GM19035 (cell line): ENCODE data around the gene ZNF423.
"Not testable (repeated sequence)": the region's sequence is repeated elsewhere in the genome, so short reads cannot be mapped to it uniquely, and the experiment has no call there.

ENCODE experiments used
- ATAC-seq: cut with Tn5 transposase; IDR thresholded peaks from one replicate; pipeline ENCODE4 v1.9.1; 2021; ENCODE audit not compliant: unreplicated experiment

ZNF423 gene

DNA sequence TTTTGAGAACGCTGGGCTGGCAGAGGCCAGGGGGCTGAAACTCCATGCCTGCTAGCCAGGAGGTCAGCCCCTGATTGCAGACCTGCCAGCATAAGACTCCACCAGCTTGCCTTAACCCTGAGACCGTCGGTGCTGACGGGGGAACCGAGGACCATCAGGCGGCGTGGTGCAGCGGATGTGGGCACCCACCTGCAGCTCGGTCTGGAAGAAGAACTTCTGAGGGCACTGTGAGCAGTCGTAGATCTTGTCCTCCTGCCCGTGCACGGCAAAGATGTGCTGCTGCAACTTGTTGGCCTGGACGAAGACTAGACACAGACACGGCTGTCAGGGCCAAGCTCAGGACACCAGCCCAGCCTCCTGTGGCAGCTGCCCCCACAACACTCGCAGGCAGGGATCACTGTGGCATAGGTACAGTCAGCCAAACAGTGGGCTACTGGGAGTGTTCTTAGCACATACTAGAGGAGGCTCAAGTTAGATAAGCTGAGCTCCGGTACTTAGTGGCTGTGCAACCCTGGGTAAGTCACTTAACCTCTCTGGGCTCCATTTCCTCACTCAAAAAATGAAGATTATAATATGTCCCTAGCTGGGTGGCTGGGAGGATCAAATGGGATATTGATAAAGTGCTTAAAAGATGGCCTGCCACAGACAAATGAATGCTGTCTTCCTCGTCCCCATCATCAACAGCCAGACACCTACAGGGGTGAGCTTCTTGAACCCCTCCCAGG is 332.3 kb downstream of the ZNF423 start:
- ATAC-seq = no peak

DNA sequence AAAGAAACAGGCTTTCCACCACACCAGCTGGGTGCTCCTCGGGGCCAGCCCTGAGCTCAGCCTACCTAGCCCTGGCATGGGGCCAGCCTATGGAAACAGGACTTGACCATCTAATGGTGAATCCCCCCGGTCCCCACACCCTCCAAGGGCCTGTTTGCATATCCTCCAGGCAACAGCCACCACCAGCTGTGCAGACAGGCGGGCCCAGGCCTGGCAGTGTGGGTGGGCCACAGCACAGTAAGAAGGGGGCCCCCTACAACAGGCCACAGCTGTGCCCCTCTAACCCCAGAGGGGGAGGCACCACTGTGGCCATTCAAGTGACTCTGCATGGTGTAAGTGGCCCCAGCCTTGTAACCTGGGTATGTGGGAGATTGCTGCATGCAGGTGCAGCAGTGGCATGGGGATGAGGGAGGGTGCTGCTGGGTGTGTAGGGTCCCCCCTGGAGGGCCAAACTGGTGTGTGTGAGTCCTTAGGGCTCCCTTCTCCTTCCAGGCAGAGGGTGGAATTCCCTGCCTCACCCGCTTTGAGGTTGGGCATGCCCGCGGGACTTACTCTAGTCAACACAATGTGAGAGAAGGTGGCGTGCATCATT is 334.1 kb downstream of the ZNF423 start:
- ATAC-seq = no peak

DNA sequence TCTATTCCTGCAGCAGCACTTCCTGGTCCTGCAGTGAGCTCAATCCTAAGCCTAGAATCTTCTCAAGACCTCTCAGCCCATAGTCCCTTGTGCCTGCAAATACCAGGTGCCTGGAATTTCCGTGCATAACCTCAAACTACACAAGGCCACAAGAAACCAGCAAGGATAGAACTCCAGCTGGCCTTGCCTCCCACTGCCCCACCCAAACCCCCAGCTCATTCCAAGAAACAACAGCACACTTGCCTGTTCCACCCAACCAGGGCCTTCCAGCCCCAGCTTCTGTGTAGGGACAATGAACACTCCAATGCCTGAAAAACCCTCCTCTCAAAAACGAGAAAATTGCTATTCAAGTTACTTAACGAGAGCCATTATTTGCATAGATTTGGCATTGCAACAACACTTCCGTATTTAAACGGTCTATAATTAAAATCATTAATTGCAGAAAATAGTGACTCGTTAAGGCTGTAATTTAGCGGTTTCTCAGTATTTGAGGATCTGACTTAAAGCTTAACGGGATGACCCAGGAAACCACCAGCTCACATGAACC is 335.3 kb downstream of the ZNF423 start:
- no peak for ATAC-seq

DNA sequence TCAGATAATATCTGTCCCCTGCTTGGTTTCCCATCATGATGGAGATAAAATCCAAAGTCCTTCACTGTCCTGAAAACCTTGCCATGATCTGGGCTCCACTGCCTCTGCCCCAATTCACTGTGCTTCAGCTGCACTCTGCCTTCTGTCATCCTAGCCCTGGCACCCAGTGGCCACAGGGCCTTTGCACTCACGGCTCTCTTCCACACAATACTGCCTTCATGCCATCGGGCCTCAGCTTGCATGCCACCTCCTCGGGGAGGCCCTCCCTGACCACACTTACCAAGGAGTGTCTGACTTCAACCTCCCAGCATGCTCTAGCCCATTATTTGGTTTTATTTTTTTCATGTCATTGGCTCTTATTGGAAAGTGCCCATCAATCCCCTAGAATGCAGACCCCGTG is 336.2 kb downstream of the ZNF423 start:
- ATAC-seq = no peak

DNA sequence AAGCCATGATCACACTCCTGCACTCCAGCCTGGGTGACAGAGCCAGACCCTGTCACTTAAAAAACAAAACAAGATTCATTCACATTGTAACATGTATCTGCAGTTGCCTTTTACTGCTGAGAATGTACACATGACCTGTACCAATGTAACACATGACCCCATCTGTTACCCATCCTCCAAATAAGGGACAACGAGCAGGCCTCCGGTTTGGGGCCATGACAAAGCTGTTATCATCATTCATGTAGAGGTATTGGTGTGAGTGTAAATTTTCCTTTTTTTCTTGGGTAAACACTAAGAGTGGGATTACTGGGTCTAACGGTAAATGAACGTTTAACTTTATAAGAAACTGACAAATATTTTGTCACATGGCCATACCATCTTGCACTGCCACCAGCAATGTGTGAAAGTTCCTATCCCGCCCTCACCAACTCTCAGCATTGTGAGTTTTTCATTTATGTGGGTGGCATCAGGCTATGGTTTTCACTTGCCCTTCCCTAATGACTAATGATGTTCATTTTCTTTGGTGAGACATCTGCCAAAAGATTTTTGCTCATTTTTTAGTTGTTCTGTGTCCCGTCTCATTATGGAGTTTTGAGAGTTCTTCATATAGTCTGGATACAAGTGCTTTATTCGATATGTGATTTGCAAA is 336.8 kb downstream of the ZNF423 start:
- no peak for ATAC-seq

DNA sequence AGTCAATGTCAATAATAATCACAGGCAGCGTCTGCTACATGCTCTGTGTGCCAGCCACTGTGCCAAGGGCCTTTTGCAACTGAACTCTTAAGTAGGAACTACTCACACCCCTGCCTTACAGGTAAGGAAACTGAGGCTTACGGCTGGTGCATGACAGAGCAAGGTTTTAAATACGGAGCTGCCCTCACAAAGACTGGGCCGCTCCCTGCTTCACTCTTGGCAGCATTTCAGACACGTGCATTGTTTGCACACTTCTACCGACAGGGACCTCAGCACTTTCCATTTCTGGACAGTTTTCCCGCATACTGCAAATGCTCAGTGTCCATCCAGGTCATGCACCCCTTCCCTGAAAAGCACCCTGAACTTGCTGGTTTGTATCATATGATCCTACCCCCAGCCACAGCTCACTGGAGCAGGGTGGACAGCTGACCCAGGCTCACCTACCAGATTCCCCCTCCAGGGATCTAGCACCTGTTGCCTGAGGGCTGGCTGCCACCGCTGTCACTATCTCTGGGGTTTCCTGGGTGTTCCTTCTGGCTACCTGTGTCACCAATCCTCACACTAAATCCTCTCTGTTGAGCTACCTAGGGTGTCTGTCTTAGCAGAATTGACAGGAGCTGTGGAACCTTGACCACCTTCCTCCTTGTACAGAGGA is 339.4 kb downstream of the ZNF423 start:
- ATAC-seq = no peak

DNA sequence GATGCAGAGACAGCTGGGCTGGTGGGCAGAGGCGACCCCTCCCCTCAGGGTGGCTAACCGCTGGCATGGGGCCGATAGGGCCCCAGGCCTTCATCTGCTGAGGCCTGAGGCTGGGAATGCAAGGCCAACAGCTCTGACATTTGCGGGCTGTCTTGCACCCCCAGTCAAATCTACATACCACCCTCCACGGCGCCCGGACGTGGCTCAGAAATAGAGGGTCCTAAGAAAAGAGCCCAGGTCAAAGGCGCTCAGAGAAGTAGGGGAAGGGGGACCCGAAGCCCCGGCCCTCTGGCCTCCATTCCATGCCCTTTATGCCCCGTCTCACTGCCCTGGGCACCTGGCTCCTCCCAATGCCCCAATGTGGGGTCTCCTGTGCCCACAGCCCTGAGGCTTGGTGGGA is 340.1 kb downstream of the ZNF423 start:
- no peak for ATAC-seq

DNA sequence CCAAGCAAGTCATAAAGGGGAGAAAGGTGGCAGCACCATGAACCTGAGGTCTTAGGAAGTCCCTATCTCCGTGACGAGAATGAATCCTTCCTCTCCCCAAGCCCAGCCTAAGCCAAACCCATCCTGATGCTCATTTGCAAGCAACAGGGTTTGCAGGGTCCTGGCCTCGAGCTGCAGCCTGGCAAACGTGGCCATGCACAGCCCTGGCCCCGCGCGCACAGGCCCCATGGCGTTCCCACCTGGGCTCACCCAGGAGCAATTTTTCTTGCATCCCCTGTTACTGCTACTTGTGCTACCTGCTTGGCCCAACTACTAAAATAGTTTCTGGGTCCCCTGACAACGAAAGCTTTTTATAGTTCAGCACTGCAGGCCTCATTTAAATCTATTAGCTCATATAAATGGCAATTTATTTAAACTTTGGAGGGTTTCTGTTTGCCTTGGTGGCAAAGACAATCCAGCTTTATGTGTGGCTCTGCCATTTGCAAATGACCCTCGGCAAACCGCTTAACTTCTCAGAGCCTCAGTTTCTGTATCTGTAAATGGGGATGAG is 340.8 kb downstream of the ZNF423 start:
- no peak for ATAC-seq

DNA sequence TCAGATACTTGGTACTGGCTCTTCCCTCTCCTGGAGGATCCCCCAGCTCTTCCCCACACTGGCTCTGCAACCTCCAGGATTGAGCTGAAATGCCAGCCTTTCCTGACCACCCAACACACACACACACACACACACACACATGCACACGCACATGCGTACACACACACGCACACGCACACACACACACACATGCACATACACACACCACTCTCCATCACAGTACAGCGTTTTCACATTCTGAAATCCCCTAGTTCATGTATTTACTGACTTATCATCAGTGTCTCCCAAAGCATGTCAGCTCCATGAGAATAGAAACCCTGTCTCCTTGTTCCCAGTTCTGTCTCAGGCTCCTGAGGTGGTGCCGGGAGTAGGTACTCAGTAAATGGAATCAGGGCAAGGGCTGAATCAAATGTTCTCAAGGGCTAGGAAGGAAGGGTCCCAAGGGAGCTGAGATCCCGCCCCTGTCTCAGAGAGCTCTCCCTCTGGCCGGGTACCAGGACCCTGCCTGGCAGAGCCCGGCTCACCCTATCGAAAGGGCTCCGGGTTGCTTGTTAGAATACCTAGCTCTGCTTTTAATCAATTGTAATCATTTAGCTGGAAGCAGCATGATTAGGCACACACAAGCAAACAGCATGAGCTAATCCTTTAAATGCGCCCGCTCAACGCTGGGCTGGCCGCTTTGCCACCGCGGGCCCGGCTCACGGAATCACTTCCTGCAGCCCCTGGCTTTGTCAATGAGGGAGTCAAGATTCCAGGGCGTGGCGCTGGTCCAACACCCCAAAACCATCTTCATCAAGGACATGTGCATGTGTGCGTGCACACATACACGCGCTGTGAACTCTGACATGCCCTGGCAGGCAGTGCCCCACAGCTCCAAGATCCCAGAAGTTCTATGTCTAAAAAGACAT is 341.6 kb downstream of the ZNF423 start:
- ATAC-seq = no peak

DNA sequence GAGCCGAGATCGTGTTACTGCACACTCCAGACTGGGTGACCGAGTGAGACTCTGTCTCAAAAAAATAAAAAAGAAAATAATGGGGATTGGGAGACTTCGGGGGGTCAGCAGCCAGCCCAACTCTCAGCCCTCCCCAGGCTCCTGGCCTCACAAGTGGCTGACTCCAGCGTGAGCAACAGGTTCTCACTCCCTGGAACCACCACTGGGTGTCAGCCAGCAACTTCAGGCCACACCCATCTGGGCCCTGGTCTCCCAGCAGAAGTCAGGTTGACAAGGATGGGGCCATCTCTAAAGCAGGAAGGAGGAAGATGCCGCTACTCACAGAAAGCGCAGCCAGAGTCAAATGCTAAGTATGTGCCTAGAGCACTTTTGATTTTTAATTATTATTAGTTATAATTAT is 342.9 kb downstream of the ZNF423 start:
- no peak for ATAC-seq

DNA sequence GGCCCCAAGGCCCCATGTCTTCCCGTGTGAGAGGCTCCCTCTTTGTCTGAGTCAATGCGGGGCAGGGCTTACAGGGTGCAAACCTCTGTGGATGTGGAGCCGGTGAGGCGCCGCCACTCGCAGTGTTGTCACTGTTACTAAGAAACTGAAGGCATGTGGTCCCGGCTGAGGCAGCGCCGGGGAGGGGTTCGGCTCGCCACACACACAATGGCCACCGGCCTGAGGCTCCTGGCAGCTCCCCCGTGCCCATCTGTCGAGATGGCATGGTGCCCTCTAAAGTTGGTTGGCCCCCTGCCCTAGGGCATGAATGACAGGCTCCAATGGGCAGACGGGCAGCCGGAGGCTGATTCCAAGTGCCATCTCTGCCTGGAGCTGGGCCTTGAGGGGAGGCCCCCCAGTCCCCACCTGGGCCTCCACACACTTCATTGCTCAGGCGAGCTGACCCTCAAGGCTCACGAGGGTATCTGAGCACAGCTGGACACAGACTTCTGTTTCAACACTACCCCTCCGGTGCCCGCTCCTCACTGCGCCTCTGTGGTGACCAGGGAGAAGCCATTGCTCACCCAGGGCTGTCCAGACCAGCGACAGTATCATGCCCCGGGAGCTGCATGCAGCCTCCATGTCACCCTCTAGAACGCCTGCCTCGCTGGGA is 345.1 kb downstream of the ZNF423 start:
- ATAC-seq = no peak

DNA sequence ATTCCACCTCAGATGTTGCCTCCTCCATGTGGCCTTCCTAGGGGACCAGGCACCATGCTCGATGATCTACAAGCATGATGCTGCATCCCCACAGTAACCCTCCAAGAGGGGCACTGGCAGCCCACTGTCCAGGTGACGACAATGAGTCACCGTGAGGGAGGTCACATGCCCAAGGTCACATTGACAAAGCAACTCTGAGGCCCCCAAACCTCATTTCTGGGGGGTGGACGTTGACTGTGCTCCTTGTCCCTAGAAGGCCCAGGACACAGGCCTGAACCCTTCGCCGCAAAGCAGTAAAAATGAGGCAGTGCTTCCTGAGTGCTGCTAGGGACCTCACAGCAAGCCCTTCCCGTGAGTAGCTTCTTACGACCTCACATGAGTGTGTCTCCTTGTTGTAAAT is 345.8 kb downstream of the ZNF423 start:
- no peak for ATAC-seq

DNA sequence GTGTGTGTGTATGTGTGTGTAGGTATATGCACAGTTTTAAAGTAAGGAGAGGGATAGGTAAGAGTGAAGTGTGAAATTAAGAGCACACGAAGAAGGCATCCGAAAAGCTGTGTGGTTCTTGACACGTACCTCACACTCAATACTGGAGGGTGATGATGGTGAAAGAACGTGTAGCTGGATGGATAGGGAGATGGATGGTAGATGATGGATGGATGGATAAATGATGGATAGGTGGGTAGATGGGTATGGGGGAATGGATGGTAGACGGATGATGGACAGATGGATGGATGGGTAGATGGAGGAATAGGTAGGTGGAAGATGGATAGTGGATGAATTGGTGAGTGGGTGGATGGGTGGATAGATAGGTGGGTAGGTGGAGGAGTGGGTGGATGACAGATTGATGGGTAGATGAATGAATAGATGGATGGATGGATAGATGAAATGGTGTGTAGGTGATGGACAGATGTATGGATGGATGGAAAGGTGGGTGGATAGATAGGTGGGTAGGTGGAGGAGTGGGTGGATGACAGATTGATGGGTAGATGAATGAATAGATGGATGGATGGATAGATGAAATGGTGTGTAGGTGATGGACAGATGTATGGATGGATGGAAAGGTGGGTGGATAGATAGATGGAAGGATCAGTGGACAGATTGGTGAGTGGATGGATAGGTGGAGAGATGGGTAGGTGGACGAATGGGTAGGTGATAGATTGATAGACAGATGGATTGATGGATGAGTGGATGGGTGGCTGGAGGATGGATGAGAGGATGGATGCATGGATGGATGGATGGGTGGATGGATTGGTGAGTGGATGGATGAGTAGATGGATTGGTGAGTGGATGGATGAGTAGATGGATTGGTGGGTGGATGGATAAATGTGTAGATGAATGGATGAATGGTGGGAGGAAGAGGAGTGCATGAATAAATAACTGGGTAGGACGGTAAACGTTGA is 349.6 kb downstream of the ZNF423 start:
- ATAC-seq = not testable (repeated sequence)

DNA sequence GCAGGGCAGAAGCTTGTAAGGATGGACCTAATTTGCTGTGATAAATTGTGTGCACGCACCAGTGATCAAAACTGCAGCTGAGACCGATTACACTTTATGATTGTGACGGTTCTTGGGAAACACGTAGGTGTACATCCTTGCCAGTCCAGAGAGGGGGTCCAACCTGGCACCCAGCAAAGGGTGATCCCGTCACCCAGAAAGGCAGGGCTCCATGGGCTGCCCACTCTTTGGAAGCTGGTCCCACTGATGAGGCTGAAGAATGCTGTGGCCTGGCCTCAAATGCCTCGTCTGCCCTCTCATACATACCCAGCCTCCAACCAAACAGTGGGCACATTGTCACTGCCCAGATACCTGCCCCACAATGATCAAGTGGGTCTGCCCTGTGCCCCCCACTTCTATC is 350.4 kb downstream of the ZNF423 start:
- ATAC-seq = no peak

DNA sequence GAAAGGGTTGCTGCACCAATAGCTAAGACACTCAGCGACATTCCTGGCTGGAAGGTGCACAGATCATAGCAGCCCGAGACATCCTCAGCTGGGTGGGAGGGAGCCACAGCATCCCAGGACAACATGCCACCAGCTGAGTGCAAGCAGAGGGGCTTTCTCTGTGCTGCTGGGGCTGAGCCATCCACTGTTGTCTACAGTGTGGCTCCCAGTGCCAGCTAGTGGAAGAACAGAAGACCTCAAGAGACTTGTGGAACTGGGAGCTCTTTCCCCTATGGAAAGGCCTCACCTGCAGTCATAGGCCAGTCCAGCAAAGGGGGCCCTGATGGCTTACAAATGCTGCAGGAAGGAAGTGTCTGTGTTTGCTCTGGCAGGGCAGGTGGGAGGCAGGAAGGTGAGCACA is 351.3 kb downstream of the ZNF423 start:
- no peak for ATAC-seq

DNA sequence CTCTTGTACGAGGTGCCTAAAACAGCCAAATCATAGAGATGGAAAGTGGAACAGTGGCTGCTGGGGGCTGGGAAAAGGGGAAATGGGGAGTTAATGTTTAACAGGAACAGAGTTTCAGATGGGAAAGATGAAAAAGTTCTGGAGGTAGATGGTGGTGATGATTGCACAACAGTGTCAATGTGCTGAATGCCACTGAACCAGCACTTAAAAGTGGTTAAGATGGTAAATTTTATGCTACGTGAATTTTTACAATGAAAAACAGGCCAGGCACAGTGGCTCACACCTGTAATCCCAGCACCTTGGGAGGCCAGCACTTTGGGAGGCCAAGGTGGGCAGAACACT is 351.9 kb downstream of the ZNF423 start:
- ATAC-seq = no peak

DNA sequence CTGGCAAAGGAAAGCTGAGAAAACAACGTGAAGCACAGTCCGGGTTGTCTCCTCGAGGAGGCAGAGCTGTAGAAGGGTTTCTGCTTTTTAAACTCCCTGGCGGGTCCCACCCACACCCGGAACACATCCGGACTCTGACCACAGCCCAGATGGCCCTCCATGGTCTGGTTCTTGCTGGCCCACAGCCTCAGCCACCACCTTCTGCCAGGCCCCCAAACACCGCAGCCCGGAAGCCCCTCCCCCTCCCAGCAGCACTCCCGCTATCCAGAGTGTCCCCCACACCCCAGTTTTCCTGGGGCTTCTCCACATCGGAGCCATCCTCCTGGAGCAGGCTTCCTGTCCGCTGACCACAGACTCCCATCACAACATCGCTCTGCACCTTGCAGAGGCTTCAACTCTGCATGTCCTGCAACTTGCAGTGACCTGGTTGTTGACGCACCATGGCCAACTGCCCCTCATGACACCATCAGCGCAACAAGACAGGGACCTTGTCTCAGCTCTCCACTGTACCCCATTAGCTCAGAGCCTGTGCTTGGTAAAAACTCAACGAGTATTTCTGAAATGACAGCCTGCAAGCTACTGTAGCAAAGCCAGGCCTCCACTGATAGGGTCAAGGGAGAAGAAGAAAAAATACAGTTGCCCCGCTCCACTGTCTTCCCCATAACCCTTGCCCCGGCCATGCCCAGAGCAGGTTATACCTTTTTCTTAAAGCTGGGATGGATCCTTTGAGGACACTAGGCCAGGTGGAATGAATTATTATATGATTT is 352.5 kb downstream of the ZNF423 start:
- ATAC-seq = peak; percentile 81
